ENCODE results near the gene ZNF787.

- no peak for TF ChIP-seq CTCF (conservative IDR thresholded peaks at IDR 0.05; ENCODE audit: low read depth, low read length)
- no peak for TF ChIP-seq EZH2 (IDR thresholded peaks at IDR 0.05; ENCODE audit: borderline replicate concordance, low read depth, low read length, poor library complexity, severe bottlenecking)
Observed at GRCh38 chr19:56115490-56115889, 5.6 kb downstream of the ZNF787 start.
